Measurements from ENCODE around the gene ELAVL2. TPM values are rescaled to one million over a fixed set of nuclear protein-coding genes. Genes with fewer than 3 reads are reported as not detected.

The ELAVL2 gene
- total and polyA plus RNA-seq, 9 of the 15 experiments (the other 6 are each of a cell fraction or from before 2014, with no cell fraction given), result not detected

DNA sequence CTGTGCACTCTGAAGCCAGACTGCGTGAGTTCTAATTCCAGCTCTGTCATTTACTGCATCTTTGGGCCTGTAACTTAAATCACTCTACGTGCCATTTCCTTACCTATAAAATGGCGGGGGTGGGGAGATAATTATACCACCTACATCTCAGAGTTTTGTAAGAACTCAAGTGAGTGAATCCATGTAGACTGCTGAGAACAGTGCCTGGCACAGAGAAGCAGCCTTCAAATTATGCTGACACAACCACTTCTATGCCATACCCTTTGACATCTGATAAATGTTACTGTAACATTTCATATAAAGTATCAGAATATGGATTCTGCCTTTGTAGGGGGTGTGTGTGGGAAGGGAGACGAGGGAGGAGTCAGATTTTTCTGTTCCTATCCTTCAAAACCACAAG lies 27.7 kb downstream of the ELAVL2 start:
- ATAC-seq (no peak), FAIRE-seq (no peak), DNase-seq (ENCODE audit: extremely low read depth in 1 of 4, low spot score in 3 of 4) (no peak)
- H3K36me3 ChIP-seq (ENCODE audit: control insufficient read depth, insufficient read depth, low read length), result no peaks in the 10 kb centered on the region
- in situ Hi-C loops (cut with MboI), result no loop called here
- H2AFZ ChIP-seq (ENCODE audit: low read depth, low read length), result no peak overlapping the region
- no TSS peak for BruUV-seq (replicated peaks)
- POLR2A ChIA-PET, result no interaction called here
- intact Hi-C loops (cut with micrococcal nuclease), result no loop called here
- CTCF ChIA-PET (ENCODE audit: low intra/inter-chr PET ratio), result no interaction called here
- H3K4me2 ChIP-seq (ENCODE audit: insufficient read depth, low read length), result no peak overlapping the region
- H3K79me2 ChIP-seq (ENCODE audit: control insufficient read depth, insufficient read depth, low read length), result no peaks in the 10 kb centered on the region
- TF ChIP-seq NR2C1 (IDR thresholded peaks at IDR 0.05) (no peak), NR2C1 (tag; IDR thresholded peaks at IDR 0.05) (no peak), CHCHD3 (CRISPR knock-in tag; IDR thresholded peaks at IDR 0.05) (no peak), CHD1 (IDR thresholded peaks at IDR 0.05; ENCODE audit: low read length) (no peak), IFI16 (CRISPR knock-in tag; IDR thresholded peaks at IDR 0.05) (no peak), ZNF699 (CRISPR knock-in tag; IDR thresholded peaks at IDR 0.05; ENCODE audit: insufficient replicate concordance) (no peak), E2F3 (CRISPR knock-in tag; IDR thresholded peaks at IDR 0.05) (no peak), NCOA6 (IDR thresholded peaks at IDR 0.05) (no peak), ZKSCAN1 (IDR thresholded peaks at IDR 0.05; ENCODE audit: low read depth, low read length) (no peak), ATF6 (CRISPR knock-in tag; IDR thresholded peaks at IDR 0.05) (no peak), ZNF764 (CRISPR knock-in tag; IDR thresholded peaks at IDR 0.05; ENCODE audit: low read depth) (no peak), VEZF1 (CRISPR knock-in tag; IDR thresholded peaks at IDR 0.05) (no peak), FOXA1 (IDR thresholded peaks at IDR 0.05; ENCODE audit: borderline replicate concordance) (no peak), ELK1 (CRISPR knock-in tag; IDR thresholded peaks at IDR 0.05) (no peak), ILK (tag; IDR thresholded peaks at IDR 0.05; ENCODE audit: borderline replicate concordance, low read depth) (no peak), CEBPB (tag; IDR thresholded peaks at IDR 0.05) (no peak), ZNF174 (CRISPR knock-in tag; IDR thresholded peaks at IDR 0.05) (no peak), MED1 (CRISPR knock-in tag; IDR thresholded peaks at IDR 0.05; ENCODE audit: borderline replicate concordance) (no peak)
- TF ChIP-seq, protein P1, sequence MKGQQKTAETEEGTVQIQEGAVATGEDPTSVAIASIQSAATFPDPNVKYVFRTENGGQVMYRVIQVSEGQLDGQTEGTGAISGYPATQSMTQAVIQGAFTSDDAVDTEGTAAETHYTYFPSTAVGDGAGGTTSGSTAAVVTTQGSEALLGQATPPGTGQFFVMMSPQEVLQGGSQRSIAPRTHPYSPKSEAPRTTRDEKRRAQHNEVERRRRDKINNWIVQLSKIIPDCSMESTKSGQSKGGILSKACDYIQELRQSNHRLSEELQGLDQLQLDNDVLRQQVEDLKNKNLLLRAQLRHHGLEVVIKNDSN (CRISPR knock-in tag; IDR thresholded peaks at IDR 0.05), result no peak
- no peaks in the 10 kb centered on the region for H3K27me3 ChIP-seq (ENCODE audit: control insufficient read depth in 2 of 2, insufficient read depth in 2 of 2, low read length in 2 of 2)
- no peak overlapping the region for H3K27ac ChIP-seq (ENCODE audit: extremely low read depth, low read depth, low read length)
- no peak overlapping the region for H3K4me3 ChIP-seq
- no peaks in the 10 kb centered on the region for H4K20me1 ChIP-seq (replicated peaks; ENCODE audit: control insufficient read depth, insufficient read depth, low read length)
- H3K4me1 ChIP-seq (replicated peaks in 1 of 2; ENCODE audit: control insufficient read depth in 2 of 2, insufficient read depth in 2 of 2, low read length in 2 of 2), result no peaks in the 10 kb centered on the region
- no peaks in the 10 kb centered on the region for H3K9me1 ChIP-seq (ENCODE audit: control insufficient read depth, insufficient read depth, low read length)
- no CpG with 5 or more reads among the region's 4 CpGs for WGBS (ENCODE audit: insufficient coverage, low coverage, missing lambda C conversion rate)
- no peaks in the 10 kb centered on the region for H3K9me3 ChIP-seq (replicated peaks; ENCODE audit: control insufficient read depth, insufficient read depth, low read depth, low read length)
- H3K9ac ChIP-seq (ENCODE audit: insufficient read depth in 1 of 2, low read depth in 2 of 2, low read length in 2 of 2), result no peak overlapping the region
